ENCODE measurements around the gene ZNF740. TPM values are rescaled to one million over a fixed set of nuclear protein-coding genes. Genes with fewer than 3 reads are reported as not detected.

Gene ZNF740
- total RNA-seq, 1 donor from 2014 or later: 38.4 TPM

GRCh38 chr12:53231671-53231920 is 51.1 kb downstream of the ZNF740 start:
- Histone ChIP-seq H3K36me3 (no peaks in the 10 kb centered on the region), H3K4me3 (peak overlapping the region; percentile 64), H4K20me1 (ENCODE audit: low read depth) (no peaks in the 10 kb centered on the region), H3K9me3 (ENCODE audit: low read depth) (no peaks in the 10 kb centered on the region), H3K9ac (no peak overlapping the region), H3F3A (ENCODE audit: low read depth) (peaks cover 30% of the 10 kb centered on the region), H3K27ac (no peak overlapping the region), H2AFZ (replicated peaks) (peak overlapping the region; percentile 73), H3K4me2 (peak overlapping the region; percentile 85), H3K79me2 (ENCODE audit: low read depth) (no peaks in the 10 kb centered on the region), H3K4me1 (peaks cover 54% of the 10 kb centered on the region), H3K27me3 (no peaks in the 10 kb centered on the region)
- TF ChIP-seq EZH2 (IDR thresholded peaks at IDR 0.05): no peak
- no peak for TF ChIP-seq EZH2phosphoT487 (IDR thresholded peaks at IDR 0.05)
- Mint-ChIP-seq H3K27ac (no peak overlapping the region), H3K9me3 (no peaks in the 10 kb centered on the region), H3K36me3 (peaks cover 2% of the 10 kb centered on the region), H3K27me3 (ENCODE audit: insufficient read depth, low read depth) (peaks cover 40% of the 10 kb centered on the region), H3K4me1 (peaks cover 55% of the 10 kb centered on the region), H3K4me3 (peak overlapping the region; percentile 78)
- peak; percentile 72 for DNase-seq (ENCODE audit: low spot score)

GRCh38 chr12:53231921-53232645 is 51.6 kb downstream of the ZNF740 start, which contains the start of gene RARG:
Gene RARG, minus strand, starts transcription at chr12:53232209. Its CDS starts 4,664 bp downstream, at chr12:53227545.
- Histone ChIP-seq H4K20me1 (ENCODE audit: low read depth) (no peaks in the 10 kb centered on the region), H3K27me3 (no peaks in the 10 kb centered on the region), H3K4me1 (peaks cover 54% of the 10 kb centered on the region), H3K9ac (no peak within 1 kb of the TSS), H3F3A (ENCODE audit: low read depth) (peaks cover 30% of the 10 kb centered on the region), H3K4me3 (peak within 1 kb of the TSS; percentile 64), H2AFZ (replicated peaks) (peak within 1 kb of the TSS; percentile 73), H3K79me2 (ENCODE audit: low read depth) (no peaks in the 10 kb centered on the region), H3K4me2 (peak within 1 kb of the TSS; percentile 85), H3K36me3 (no peaks in the 10 kb centered on the region), H3K27ac (no peak within 1 kb of the TSS), H3K9me3 (ENCODE audit: low read depth) (no peaks in the 10 kb centered on the region)
- Mint-ChIP-seq H3K27me3 (ENCODE audit: insufficient read depth, low read depth) (peaks cover 39% of the 10 kb centered on the region), H3K27ac (peak within 1 kb of the TSS; percentile 52), H3K36me3 (no peaks in the 10 kb centered on the region), H3K4me1 (peaks cover 53% of the 10 kb centered on the region), H3K4me3 (peak within 1 kb of the TSS; percentile 83), H3K9me3 (no peaks in the 10 kb centered on the region)
- TF ChIP-seq EZH2phosphoT487 (IDR thresholded peaks at IDR 0.05): no peak
- no peak for TF ChIP-seq CTCF (IDR thresholded peaks at IDR 0.05)
- TF ChIP-seq EZH2 (IDR thresholded peaks at IDR 0.05): no peak
- peak; percentile 52 for DNase-seq (ENCODE audit: low spot score)

- H3K4me1 ChIP-seq: peaks cover 54% of the 10 kb centered on the region
- DNase-seq (ENCODE audit: low spot score): peak; percentile 60
- Mint-ChIP-seq H3K9me3 (no peaks in the 10 kb centered on the region), H3K27ac (peak overlapping the region; percentile 52), H3K36me3 (no peaks in the 10 kb centered on the region), H3K4me1 (peaks cover 55% of the 10 kb centered on the region), H3K4me3 (peak overlapping the region; percentile 83), H3K27me3 (ENCODE audit: insufficient read depth, low read depth) (peaks cover 39% of the 10 kb centered on the region)
- no peaks in the 10 kb centered on the region for H3K79me2 ChIP-seq (ENCODE audit: low read depth)
- no peak overlapping the region for H3K27ac ChIP-seq
- peak overlapping the region; percentile 85 for H3K4me2 ChIP-seq
- H3K4me3 ChIP-seq: peak overlapping the region; percentile 64
- H3K27me3 ChIP-seq: no peaks in the 10 kb centered on the region
- TF ChIP-seq EZH2phosphoT487 (IDR thresholded peaks at IDR 0.05) (no peak), EZH2 (IDR thresholded peaks at IDR 0.05) (no peak), CTCF (IDR thresholded peaks at IDR 0.05) (no peak)
- peaks cover 30% of the 10 kb centered on the region for H3F3A ChIP-seq (ENCODE audit: low read depth)
- no peaks in the 10 kb centered on the region for H4K20me1 ChIP-seq (ENCODE audit: low read depth)
- no peaks in the 10 kb centered on the region for H3K36me3 ChIP-seq
- no peak overlapping the region for H2AFZ ChIP-seq (replicated peaks)
- no peaks in the 10 kb centered on the region for H3K9me3 ChIP-seq (ENCODE audit: low read depth)
- no peak overlapping the region for H3K9ac ChIP-seq
Observed at GRCh38 chr12:53232646-53233461, 52.3 kb downstream of the ZNF740 start.
